Coronary artery (tissue), 2 donors: ENCODE data around the gene WAPL.
A peak's percentile ranks its signal among the peaks of the same experiment; 100 is the strongest.

Source experiments
- DNase-seq: peaks from one replicate; pipeline ENCODE4 v3.0.0-alpha.2; 2017; ENCODE audit warnings: low spot score
- H3K27ac ChIP-seq, 2 donors: fragments of 200-600 bp; sonication (generic); one replicate each; pipeline ENCODE4 v1.5.1; 2016 to 2019
- H3K4me3 ChIP-seq: fragments of 200-600 bp; sonication (generic); 2 replicates; pipeline ENCODE4 v1.5.1; 2016; ENCODE audit warnings: mild to moderate bottlenecking, moderate library complexity
- CTCF ChIP-seq: fragments of 200-600 bp; sonication (generic); IDR thresholded peaks from one replicate; pipeline ENCODE4 v1.5.1; 2019; ENCODE audit warnings: antibody characterized with exemption

The WAPL gene

GRCh38 chr10:86402283-86402941 is 119.2 kb downstream of the WAPL start:
- Histone ChIP-seq H3K4me3 (peak overlapping the region; percentile 20), H3K27ac (peak overlapping the region; percentile 10 to 64)
- TF ChIP-seq CTCF: no peak
- no peak for DNase-seq

GRCh38 chr10:86401588-86402282 is 119.9 kb downstream of the WAPL start:
- TF ChIP-seq CTCF: no peak
- no peak for DNase-seq
- Histone ChIP-seq H3K27ac (peak overlapping the region; percentile 79 to 94), H3K4me3 (peak overlapping the region; percentile 87)

- no peak for TF ChIP-seq CTCF
- DNase-seq: peak; percentile 84
- Histone ChIP-seq H3K4me3 (peak overlapping the region; percentile 87), H3K27ac (peak overlapping the region; percentile 79 to 94)
These were observed 120.6 kb downstream of the WAPL start for GRCh38 chr10:86400705-86401587.

DNA sequence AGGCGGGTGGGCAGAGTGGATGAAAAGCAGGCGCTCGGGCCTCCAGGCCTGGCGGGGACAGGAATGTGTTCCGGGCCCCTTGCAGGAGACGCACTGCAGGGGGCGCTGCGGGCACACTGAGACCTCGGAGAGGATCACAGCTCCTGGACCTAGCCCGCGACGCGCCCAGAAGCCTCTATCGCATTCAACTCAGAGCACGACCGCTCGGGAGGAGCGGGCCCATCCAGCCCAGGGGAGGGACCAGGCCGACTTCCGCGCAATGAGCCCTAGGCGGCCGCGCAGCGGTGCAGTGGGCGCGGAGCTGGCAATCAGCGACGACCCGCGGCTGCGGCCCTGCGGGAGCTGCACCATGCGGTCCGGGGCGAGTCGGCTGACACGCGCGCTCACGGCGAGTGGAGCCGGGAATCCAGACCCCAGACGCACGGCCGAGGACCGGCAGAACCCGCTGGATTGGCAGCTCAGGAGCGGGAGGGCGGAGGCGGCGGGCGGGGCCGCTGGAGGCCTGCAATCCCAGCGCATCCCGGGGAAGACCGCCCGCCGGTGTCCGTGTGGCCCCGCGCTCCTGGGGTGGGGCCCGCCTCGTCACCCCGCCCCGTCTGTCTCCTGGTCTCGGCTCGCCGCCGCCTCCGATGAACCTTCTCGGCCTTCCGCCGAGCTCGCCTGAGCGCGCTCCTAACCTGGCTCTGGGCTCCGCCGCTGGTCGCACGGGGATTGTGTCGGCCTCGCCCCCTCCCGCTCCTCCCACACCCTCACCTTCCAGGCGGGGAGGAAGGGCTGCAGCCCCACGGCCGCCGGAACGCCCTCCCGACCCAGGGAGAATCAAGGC is 121.5 kb downstream of the WAPL start:
- peak; percentile 94 for DNase-seq
- peak; percentile 96 for TF ChIP-seq CTCF
- H3K27ac ChIP-seq: peak overlapping the region; percentile 79 to 94
- H3K4me3 ChIP-seq: peak overlapping the region; percentile 87

GRCh38 chr10:86399514-86399878 is 122.1 kb downstream of the WAPL start:
- TF ChIP-seq CTCF: no peak
- H3K27ac ChIP-seq: peak overlapping the region; percentile 79 to 94
- no peak for DNase-seq
- peak overlapping the region; percentile 87 for H3K4me3 ChIP-seq

GRCh38 chr10:86397120-86397519 is 124.5 kb downstream of the WAPL start:
- Histone ChIP-seq H3K27ac (no peak overlapping the region), H3K4me3 (no peak overlapping the region)
- no peak for TF ChIP-seq CTCF
- no peak for DNase-seq
